RWPE2 (cell line): Measurements from ENCODE around the gene OR2T6.
"Not testable (repeated sequence)": the region's sequence is repeated elsewhere in the genome, so short reads cannot be mapped to it uniquely, and the experiment has no call there.

Experiments
- ATAC-seq: fragments of 200-7000 bp; cut with Tn5 transposase; 3 replicates; pipeline ENCODE4 v1.9.1; 2021; ENCODE audit warnings: low read depth
- DNase-seq: peaks from one replicate; pipeline ENCODE4 v3.0.0-alpha.2; 2020; ENCODE audit warnings: low spot score
- H3K27ac ChIP-seq: fragments of 450-650 bp; 2 replicates; pipeline ENCODE4 v1.5.1; 2017; ENCODE audit warnings: mild to moderate bottlenecking; ENCODE audit not compliant: poor library complexity, severe bottlenecking
- H3K27me3 ChIP-seq: fragments of 250-450 bp; sonication (Bioruptor Pico); 2 replicates; pipeline ENCODE4 v1.5.1; 2021; ENCODE audit warnings: mild to moderate bottlenecking, moderate library complexity; ENCODE audit not compliant: insufficient read depth, poor library complexity, severe bottlenecking
- H3K36me3 ChIP-seq: fragments of 250-450 bp; sonication (Bioruptor Pico); 2 replicates; pipeline ENCODE4 v1.5.1; 2020; ENCODE audit warnings: low read depth, mild to moderate bottlenecking, moderate library complexity
- H3K4me1 ChIP-seq: fragments of 250-450 bp; sonication (Bioruptor Pico); 2 replicates; pipeline ENCODE4 v1.5.1; 2021; ENCODE audit warnings: mild to moderate bottlenecking, moderate library complexity; ENCODE audit not compliant: insufficient read depth, poor library complexity, severe bottlenecking
- H3K4me3 ChIP-seq: fragments of 250-450 bp; sonication (Bioruptor Pico); 2 replicates; pipeline ENCODE4 v1.5.1; 2021; ENCODE audit warnings: mild to moderate bottlenecking, moderate library complexity; ENCODE audit not compliant: severe bottlenecking
- H3K9me3 ChIP-seq: fragments of 250-450 bp; sonication (Bioruptor Pico); 2 replicates; pipeline ENCODE4 v1.5.1; 2021; ENCODE audit warnings: mild to moderate bottlenecking, moderate library complexity; ENCODE audit not compliant: severe bottlenecking

Gene OR2T6

GRCh38 chr1:248436303-248436702 lies 60.8 kb downstream of the OR2T6 start:
- not testable (repeated sequence) for H3K4me1 ChIP-seq, ATAC-seq, DNase-seq, H3K36me3 ChIP-seq, H3K4me3 ChIP-seq, H3K27me3 ChIP-seq, H3K9me3 ChIP-seq, H3K27ac ChIP-seq

- H3K9me3 ChIP-seq, H3K27me3 ChIP-seq, H3K4me1 ChIP-seq, H3K4me3 ChIP-seq, DNase-seq, H3K27ac ChIP-seq, ATAC-seq, H3K36me3 ChIP-seq: not testable (repeated sequence)
Observed at GRCh38 chr1:248438668-248439067, 63.1 kb downstream of the OR2T6 start.

GRCh38 chr1:248439283-248439682 lies 63.7 kb downstream of the OR2T6 start:
- DNase-seq, H3K27me3 ChIP-seq, H3K4me1 ChIP-seq, H3K36me3 ChIP-seq, H3K9me3 ChIP-seq, H3K4me3 ChIP-seq, H3K27ac ChIP-seq, ATAC-seq: not testable (repeated sequence)
